C4-2B (cell line): Measurements from ENCODE around the gene PTK6.

Experiments used
- ZFX ChIP-seq: fragments of 450-650 bp; IDR thresholded peaks from 2 replicates; pipeline ENCODE4 v1.6.1; 2017
- TF ChIP-seq, protein P1 (sequence below): fragments of 450-650 bp; conservative IDR thresholded peaks from 2 replicates; pipeline ENCODE4 v1.5.1; 2017; ENCODE audit warnings: mild to moderate bottlenecking

DNA sequence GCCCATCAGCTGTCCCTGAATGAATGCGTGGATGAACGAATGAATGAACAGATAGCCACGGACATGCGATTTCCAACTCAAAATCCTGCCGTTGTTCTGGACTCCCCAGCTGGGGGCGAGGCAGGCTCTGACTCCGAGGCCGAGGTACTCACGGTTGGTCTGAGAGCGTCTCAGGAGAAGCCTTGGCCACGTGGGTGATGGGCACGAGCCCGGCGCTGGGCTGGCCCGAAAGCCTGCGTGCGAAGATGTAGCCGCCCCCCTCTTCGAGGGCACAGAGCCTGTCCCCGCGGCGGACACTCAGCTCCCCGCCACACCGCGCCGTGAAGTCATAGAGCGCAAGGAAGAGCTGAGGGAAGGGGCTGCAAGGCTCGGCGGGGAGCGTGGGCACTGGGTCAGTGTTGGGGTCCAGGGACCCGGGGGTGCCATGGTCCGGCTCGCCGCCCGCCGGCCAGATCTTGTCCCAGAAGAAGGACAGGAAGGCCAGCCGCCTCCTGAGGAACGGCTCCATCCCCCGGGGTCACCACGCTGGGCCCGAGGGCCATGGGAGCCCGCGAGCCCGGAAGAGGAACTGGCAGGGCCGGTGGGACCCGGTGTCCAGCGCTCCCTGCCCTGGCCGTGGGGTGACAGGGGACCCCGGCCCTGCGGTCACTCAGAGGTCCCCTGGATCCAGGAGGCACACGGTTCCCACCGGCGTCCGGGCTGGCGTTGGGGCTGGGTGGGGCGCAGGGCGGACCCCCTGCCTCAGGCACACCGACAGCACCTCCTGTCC is 10.0 kb upstream of the PTK6 start:
- TF ChIP-seq, protein P1, sequence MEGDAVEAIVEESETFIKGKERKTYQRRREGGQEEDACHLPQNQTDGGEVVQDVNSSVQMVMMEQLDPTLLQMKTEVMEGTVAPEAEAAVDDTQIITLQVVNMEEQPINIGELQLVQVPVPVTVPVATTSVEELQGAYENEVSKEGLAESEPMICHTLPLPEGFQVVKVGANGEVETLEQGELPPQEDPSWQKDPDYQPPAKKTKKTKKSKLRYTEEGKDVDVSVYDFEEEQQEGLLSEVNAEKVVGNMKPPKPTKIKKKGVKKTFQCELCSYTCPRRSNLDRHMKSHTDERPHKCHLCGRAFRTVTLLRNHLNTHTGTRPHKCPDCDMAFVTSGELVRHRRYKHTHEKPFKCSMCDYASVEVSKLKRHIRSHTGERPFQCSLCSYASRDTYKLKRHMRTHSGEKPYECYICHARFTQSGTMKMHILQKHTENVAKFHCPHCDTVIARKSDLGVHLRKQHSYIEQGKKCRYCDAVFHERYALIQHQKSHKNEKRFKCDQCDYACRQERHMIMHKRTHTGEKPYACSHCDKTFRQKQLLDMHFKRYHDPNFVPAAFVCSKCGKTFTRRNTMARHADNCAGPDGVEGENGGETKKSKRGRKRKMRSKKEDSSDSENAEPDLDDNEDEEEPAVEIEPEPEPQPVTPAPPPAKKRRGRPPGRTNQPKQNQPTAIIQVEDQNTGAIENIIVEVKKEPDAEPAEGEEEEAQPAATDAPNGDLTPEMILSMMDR, result no peak
- TF ChIP-seq ZFX, result no peak
